Osteocyte (in vitro differentiated cells): ENCODE measurements around the gene PPM1F. TPM values are rescaled to one million over a fixed set of nuclear protein-coding genes. Genes with fewer than 3 reads are reported as not detected.
"Not testable (repeated sequence)": the region's sequence is repeated elsewhere in the genome, so short reads cannot be mapped to it uniquely, and the experiment has no call there.

Experiments
- DNase-seq: peaks from one replicate; pipeline ENCODE4 v3.0.0; 2021; ENCODE audit warnings: mixed read lengths; ENCODE audit not compliant: unreplicated experiment; ENCODE audit errors: extremely low spot score
- H3K27ac Mint-ChIP-seq: one replicate; pipeline ENCODE4 v1.8.0; 2021; ENCODE audit warnings: mild to moderate bottlenecking, mixed read lengths; ENCODE audit not compliant: unreplicated experiment
- H3K27me3 Mint-ChIP-seq: one replicate; pipeline ENCODE4 v1.8.0; 2021; ENCODE audit warnings: mixed read lengths; ENCODE audit not compliant: unreplicated experiment
- H3K36me3 Mint-ChIP-seq: one replicate; pipeline ENCODE4 v1.8.0; 2021; ENCODE audit warnings: mixed read lengths; ENCODE audit not compliant: unreplicated experiment
- H3K4me1 Mint-ChIP-seq: one replicate; pipeline ENCODE4 v1.8.0; 2021; ENCODE audit warnings: mixed read lengths; ENCODE audit not compliant: unreplicated experiment
- H3K4me3 Mint-ChIP-seq: one replicate; pipeline ENCODE4 v1.8.0; 2021; ENCODE audit warnings: mild to moderate bottlenecking, moderate library complexity, mixed read lengths; ENCODE audit not compliant: unreplicated experiment
- H3K9me3 Mint-ChIP-seq: one replicate; pipeline ENCODE4 v1.8.0; 2021; ENCODE audit warnings: mixed read lengths; ENCODE audit not compliant: unreplicated experiment
- CTCF ChIP-seq: fragments of 200-600 bp; sonication (generic); IDR thresholded peaks from 2 replicates; pipeline ENCODE4 v1.5.0; 2021; ENCODE audit warnings: antibody characterized with exemption, mild to moderate bottlenecking, moderate library complexity
- total RNA-seq: library from RNA; stranded (reverse); gene quantifications from 2 replicates; pipeline ENCODE4 v1.2.1, GENCODE V29; 2021

Gene PPM1F
- total RNA-seq, 1 donor from 2014 or later = 40.2 TPM

GRCh38 chr22:21898354-21898896 lies 54.2 kb downstream of the PPM1F start:
- peaks cover 5% of the 10 kb centered on the region for H3K4me1 Mint-ChIP-seq
- H3K4me3 Mint-ChIP-seq = no peak overlapping the region
- H3K27ac Mint-ChIP-seq = no peak overlapping the region
- H3K9me3 Mint-ChIP-seq = no peaks in the 10 kb centered on the region
- H3K36me3 Mint-ChIP-seq = no peaks in the 10 kb centered on the region
- no peak for TF ChIP-seq CTCF
- no peaks in the 10 kb centered on the region for H3K27me3 Mint-ChIP-seq
- no peak for DNase-seq

GRCh38 chr22:21896951-21897513 lies 55.6 kb downstream of the PPM1F start:
- DNase-seq = no peak
- Mint-ChIP-seq H3K36me3 (no peaks in the 10 kb centered on the region), H3K4me1 (no peaks in the 10 kb centered on the region), H3K27me3 (no peaks in the 10 kb centered on the region), H3K4me3 (no peak overlapping the region), H3K27ac (no peak overlapping the region), H3K9me3 (no peaks in the 10 kb centered on the region)
- no peak for TF ChIP-seq CTCF

DNA sequence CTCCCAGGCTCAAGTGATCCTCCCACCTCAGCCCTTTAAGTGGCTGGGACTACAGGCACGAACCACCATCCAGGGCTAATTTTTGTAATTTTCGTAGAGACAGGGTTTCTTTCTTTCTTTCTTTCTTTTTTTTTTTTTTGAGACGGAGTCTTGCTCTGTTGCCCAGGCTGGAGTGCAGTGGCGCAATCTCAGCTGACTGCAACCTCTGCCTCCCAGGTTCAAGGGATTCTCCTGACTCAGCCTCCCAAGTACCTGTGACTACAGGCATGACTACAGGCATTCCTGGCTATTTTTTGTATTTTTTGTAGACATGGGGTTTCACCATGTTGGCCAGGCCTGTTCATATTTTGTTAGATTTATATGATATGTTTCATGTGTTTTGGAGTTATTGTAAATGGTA lies 56.4 kb downstream of the PPM1F start:
- not testable (repeated sequence) for H3K27me3 Mint-ChIP-seq, H3K4me3 Mint-ChIP-seq, H3K9me3 Mint-ChIP-seq, DNase-seq, H3K27ac Mint-ChIP-seq, H3K4me1 Mint-ChIP-seq, H3K36me3 Mint-ChIP-seq

- DNase-seq = no peak
- Mint-ChIP-seq H3K4me3 (no peak overlapping the region), H3K27ac (no peak overlapping the region), H3K9me3 (no peaks in the 10 kb centered on the region), H3K36me3 (no peaks in the 10 kb centered on the region), H3K4me1 (no peaks in the 10 kb centered on the region), H3K27me3 (no peaks in the 10 kb centered on the region)
- TF ChIP-seq CTCF = no peak
Measured at GRCh38 chr22:21894799-21895198, 57.8 kb downstream of the PPM1F start.

DNA sequence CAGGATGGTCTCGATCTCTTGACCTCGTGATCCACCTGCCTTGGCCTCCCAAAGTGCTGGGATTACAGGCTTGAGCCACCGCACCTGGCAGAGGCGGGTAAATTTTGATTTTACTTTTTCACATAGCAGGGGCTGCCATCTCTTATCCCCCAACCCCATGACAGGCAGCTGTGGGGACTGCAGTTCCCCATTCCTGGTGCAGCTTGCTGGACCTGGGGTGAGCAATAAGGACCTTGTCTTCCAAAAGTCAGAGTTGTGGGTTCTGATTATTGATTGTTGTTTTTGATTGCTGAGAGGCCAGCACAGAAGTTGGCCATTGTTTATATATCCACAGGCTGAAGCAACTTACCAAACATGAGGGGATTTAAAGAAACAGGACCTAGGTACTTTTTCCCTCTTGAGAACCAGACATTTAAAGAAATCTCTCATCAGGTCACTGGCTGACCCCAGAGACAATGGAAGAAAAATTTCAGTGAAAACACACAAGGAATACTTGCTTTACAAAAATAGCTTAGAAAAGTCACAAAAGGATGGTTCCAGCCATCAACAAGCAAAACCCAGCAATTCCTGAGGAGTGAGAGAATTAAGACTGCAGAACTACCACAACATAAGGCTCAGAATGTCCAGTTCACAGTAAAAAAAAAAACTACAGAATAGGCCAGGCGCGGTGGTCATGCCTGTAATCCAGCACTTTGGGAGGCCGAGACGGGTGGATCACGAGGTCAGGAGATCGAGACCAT lies 63.2 kb downstream of the PPM1F start:
- Mint-ChIP-seq H3K9me3 (no peaks in the 10 kb centered on the region), H3K36me3 (no peaks in the 10 kb centered on the region), H3K4me1 (peaks cover 2% of the 10 kb centered on the region), H3K27me3 (no peaks in the 10 kb centered on the region), H3K27ac (no peak overlapping the region), H3K4me3 (no peak overlapping the region)
- TF ChIP-seq CTCF = no peak
- no peak for DNase-seq
